Astrocyte of the spinal cord (primary cell): Measurements from ENCODE around the gene PUS10.

Experiments used
- DNase-seq: peaks from one replicate; pipeline ENCODE4 v3.0.0; 2011; ENCODE audit warnings: low read depth, low spot score
- H3K4me3 ChIP-seq: 2 replicates; pipeline ENCODE4 v1.5.1; 2011; ENCODE audit warnings: low read depth, mild to moderate bottlenecking, low read length, moderate library complexity
- in situ Hi-C: cut with HindIII; loops from 2 replicates; pipeline ENCODE4 v1.10.0; 2017; ENCODE audit warnings: low sequenced_read_pairs
- TF ChIP-seq, protein P1 (sequence below): IDR thresholded peaks from 2 replicates; pipeline ENCODE4 v1.5.1; 2012; ENCODE audit warnings: low read depth, mild to moderate bottlenecking, low read length, inconsistent platforms

The PUS10 gene

DNA sequence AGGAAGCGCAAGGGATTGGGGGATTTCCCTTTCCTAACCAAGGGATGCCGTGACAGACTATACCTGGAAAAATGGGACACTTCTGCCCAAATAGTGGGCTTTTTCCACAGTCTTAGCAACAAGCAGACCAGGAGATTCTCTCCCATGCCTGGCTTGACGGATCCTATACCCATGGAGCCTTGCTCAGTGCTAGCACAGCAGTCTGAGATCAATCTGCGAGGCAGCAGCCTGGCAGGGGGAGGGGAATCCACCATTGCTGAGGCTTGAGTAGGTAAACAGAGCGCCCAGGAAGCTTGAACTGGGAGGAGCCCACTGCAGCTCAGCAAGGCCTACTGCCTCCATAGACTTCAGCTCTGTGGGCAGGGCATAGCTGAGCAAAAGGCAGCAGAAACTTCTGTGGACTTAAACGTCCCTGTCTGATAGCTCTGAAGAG, 3.2 kb upstream of the PUS10 start:
- in situ Hi-C loops, result no loop called here
- no peak for DNase-seq
- no peak overlapping the region for H3K4me3 ChIP-seq
- TF ChIP-seq, protein P1, sequence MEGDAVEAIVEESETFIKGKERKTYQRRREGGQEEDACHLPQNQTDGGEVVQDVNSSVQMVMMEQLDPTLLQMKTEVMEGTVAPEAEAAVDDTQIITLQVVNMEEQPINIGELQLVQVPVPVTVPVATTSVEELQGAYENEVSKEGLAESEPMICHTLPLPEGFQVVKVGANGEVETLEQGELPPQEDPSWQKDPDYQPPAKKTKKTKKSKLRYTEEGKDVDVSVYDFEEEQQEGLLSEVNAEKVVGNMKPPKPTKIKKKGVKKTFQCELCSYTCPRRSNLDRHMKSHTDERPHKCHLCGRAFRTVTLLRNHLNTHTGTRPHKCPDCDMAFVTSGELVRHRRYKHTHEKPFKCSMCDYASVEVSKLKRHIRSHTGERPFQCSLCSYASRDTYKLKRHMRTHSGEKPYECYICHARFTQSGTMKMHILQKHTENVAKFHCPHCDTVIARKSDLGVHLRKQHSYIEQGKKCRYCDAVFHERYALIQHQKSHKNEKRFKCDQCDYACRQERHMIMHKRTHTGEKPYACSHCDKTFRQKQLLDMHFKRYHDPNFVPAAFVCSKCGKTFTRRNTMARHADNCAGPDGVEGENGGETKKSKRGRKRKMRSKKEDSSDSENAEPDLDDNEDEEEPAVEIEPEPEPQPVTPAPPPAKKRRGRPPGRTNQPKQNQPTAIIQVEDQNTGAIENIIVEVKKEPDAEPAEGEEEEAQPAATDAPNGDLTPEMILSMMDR, result no peak

DNA sequence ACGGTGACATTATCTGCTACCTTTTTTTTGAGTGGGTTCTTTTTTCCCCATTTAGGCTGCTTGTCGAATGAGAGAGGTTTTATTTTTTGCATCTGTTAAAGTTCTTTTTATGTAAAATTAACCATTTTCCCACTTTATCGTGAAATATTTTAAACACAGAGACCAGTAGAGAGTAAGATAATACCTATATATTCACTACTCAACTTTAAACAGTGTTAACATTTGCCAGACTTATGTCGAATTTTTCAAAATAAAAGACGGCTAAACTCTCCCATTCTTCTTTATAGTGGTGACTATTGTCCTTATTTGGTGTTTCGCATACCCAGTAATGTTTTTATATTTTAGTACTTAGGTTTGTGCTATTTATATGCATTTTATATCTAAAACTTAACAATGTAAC, 743 bp upstream of the PUS10 start:
- DNase-seq, result no peak
- TF ChIP-seq, protein P1, result no peak
- in situ Hi-C loops, result no loop called here
- H3K4me3 ChIP-seq, result peak overlapping the region; percentile 92

DNA sequence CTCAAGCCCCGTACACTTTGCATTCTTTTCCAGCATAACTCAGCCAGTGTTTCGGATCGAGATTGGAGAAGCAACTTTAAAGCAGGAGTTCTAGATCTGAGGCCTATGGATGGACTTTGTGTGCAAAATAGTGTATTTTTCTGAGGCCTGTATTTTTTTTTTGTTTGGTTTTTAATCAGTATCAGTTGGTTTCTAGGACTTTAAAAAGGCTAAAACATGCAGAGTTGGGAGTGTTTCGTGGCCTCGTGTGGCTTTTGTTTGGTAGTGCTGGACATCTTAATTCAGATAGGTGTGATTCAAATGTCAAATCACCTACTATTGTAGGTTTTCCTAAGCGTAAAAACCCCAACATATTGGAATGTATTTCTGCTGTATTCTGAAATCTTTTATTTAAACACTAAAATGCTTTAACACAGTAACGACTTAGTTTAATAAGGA, 282 bp upstream of the PUS10 start:
- in situ Hi-C loops, result no loop called here
- H3K4me3 ChIP-seq, result peak overlapping the region; percentile 92
- DNase-seq, result peak; percentile 43
- TF ChIP-seq, protein P1, result no peak

DNA sequence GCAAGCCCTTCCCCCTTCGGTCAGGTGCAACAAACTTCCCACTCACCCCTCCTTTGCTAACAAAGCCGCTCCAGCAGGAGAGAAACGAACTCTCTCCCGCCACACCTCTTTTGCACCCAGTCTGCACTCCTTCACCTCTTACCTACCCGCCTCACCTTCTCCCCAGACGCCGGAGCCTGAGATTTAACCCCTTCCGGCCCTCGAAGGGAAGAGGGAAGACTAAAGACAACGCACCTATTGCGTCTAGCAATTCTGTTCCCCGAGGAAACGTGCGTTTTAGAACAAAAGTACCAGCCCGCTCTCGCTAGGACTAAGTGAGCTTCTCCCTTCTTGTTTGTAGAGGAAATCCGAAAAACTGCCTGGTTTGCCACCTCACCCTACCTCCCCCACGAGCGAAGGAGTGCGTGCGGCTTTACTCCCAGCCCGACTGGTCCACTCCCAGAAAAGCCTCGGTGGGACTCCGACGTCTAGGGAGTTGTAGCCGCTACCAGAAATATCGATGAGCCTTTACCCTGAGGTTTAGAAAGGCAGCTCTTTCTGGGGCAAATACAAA, 976 bp downstream of the PUS10 start:
- in situ Hi-C loops, result no loop called here
- peak; percentile 88 for DNase-seq
- H3K4me3 ChIP-seq, result peak overlapping the region; percentile 92
- TF ChIP-seq, protein P1, result no peak

DNA sequence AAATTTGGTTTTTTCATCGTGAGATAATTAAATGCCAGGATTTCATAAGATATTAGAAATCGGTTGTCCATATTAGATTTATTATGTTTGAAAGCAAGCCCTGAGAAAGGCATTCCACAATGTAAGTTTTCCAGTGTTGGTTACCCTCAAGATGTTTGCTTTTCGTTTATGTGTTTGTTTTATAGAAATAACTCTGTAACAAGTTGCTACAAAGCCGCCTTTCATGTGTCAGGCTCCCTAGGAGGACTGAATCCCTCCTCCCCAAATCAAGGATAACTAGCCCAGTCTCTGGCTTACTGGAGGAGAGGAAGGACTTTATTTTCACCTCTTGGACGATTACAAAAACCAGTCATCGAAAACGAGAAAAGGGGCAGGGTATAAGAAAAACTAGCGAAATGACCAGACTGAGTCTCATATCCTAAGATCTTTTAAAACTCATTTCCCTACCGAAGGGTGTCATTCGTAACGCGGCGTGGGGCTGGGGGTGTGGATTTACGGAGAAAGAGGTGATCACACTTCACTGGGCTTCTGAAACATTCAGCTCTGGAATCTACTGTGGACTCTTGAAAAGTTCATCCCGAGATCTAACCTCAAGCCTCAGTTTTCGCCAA, 1.6 kb downstream of the PUS10 start:
- in situ Hi-C loops, result no loop called here
- TF ChIP-seq, protein P1, result no peak
- no peak for DNase-seq
- peak overlapping the region; percentile 92 for H3K4me3 ChIP-seq

DNA sequence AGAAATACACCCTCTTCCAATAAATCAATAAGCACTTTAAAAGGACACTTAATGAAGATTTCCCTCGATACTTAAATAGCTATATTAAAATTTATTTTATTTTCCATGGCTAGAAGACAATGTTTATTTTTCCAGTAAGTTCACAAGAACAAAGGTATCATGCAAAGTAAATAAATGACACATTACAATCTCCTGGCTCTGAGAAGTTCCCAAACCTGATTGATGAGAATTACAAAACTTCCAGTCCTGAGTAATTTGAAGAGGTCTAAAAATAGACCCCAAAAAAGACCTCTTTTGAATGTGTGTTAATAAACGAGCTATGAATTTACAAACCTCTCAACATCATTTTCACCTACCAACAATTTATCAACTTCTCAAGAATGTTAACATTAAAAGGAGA, 2.1 kb downstream of the PUS10 start:
- no peak overlapping the region for H3K4me3 ChIP-seq
- no peak for DNase-seq
- TF ChIP-seq, protein P1, result no peak
- in situ Hi-C loops, result no loop called here
